Measurements from ENCODE around the gene DPY19L1. TPM values are rescaled to one million over a fixed set of nuclear protein-coding genes. Genes with fewer than 3 reads are reported as not detected.
"Not testable (repeated sequence)": the region's sequence is repeated elsewhere in the genome, so short reads cannot be mapped to it uniquely, and the experiment has no call there.

DPY19L1 gene
- total RNA-seq, 2 donors from 2014 or later = 13.9 to 32.5 TPM

DNA sequence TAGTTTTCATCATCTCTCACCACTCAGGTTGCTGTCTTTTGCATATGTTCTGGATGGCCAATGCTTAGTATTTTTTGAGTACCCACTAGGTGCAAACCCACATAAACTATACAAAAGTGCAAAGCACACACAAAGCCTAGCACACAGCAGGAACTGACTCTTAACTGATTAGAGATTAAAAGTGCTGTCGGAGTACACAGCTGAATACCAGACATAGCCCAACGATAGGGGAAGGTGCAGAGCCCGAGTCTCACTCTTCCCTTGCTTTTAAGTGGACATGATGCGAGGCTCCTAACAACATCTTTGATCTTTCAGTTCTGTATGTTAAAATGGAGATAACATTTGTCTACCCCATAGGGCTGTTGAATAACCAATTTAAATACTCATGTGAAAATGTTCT, 90.8 kb downstream of the DPY19L1 start:
- TF ChIP-seq, protein P1, sequence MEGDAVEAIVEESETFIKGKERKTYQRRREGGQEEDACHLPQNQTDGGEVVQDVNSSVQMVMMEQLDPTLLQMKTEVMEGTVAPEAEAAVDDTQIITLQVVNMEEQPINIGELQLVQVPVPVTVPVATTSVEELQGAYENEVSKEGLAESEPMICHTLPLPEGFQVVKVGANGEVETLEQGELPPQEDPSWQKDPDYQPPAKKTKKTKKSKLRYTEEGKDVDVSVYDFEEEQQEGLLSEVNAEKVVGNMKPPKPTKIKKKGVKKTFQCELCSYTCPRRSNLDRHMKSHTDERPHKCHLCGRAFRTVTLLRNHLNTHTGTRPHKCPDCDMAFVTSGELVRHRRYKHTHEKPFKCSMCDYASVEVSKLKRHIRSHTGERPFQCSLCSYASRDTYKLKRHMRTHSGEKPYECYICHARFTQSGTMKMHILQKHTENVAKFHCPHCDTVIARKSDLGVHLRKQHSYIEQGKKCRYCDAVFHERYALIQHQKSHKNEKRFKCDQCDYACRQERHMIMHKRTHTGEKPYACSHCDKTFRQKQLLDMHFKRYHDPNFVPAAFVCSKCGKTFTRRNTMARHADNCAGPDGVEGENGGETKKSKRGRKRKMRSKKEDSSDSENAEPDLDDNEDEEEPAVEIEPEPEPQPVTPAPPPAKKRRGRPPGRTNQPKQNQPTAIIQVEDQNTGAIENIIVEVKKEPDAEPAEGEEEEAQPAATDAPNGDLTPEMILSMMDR (IDR thresholded peaks at IDR 0.05) = no peak
- Histone ChIP-seq H3K4me3 (no peak overlapping the region), H3K27ac (no peak overlapping the region), H3K9me3 (no peaks in the 10 kb centered on the region), H3K27me3 (replicated peaks; ENCODE audit: insufficient read depth) (no peaks in the 10 kb centered on the region), H3K4me1 (ENCODE audit: control insufficient read depth in 1 of 2, low read depth in 2 of 2) (no peaks in the 10 kb centered on the region), H3K36me3 (no peaks in the 10 kb centered on the region)
- ATAC-seq (ENCODE audit: insufficient number of reproducible peaks, low FRiP score, low read depth) = no peak
- no peak for DNase-seq (ENCODE audit: low spot score)

DNA sequence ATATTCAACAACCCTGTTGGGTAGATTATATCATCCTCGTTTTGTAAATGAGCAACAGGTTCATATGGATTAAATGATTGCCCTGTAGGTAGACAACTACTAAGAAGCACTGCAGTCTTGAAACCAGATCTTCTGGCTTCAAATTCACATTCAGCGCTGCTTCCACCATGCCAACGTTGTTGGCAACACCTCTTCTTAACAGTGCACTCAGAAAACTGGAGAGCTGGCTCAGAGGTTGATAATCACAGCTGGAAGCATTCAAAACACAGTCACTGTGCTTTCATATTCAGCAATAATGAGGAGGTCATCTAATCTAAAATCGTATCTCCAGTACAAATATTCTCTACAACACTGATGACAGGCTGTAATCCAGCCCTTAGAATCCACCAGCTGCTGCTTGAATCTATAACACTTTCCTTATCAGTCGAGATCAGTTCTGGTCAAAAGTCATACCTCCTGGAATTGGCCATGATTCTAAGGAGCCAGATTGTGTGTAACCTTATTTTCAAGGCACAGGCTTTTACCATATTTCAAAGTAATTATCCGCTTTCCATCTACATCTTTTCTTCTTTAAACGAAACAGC, 91.3 kb downstream of the DPY19L1 start:
- H3K9me3 ChIP-seq; H3K4me3 ChIP-seq; ATAC-seq (ENCODE audit: insufficient number of reproducible peaks, low FRiP score, low read depth); H3K27me3 ChIP-seq (replicated peaks; ENCODE audit: insufficient read depth); H3K4me1 ChIP-seq (ENCODE audit: control insufficient read depth in 1 of 2, low read depth in 2 of 2); H3K27ac ChIP-seq; DNase-seq (ENCODE audit: low spot score); H3K36me3 ChIP-seq: not testable (repeated sequence)

DNA sequence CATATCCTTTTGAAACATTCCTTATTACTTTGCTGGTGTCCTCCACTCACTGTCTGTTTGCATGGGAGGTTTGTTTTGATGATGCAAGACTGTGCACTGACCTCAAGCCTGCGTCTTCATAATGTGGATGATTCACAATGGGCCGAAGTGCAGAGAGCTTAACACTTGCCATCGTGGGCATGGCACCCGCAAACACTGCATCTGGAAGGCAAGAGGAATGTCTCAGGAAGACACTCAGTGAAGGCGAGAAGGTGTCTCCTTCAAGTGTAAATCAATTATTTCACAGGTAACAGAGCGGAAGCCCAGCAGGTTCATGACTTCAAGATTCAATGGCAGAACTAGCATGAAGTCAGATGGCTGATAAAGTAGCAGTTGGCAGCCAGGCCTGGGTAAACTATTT, 98.1 kb downstream of the DPY19L1 start:
- Histone ChIP-seq H3K27me3 (replicated peaks; ENCODE audit: insufficient read depth) (no peaks in the 10 kb centered on the region), H3K9me3 (no peaks in the 10 kb centered on the region), H3K4me3 (no peak overlapping the region), H3K36me3 (peaks cover 5% of the 10 kb centered on the region), H3K4me1 (ENCODE audit: control insufficient read depth in 1 of 2, low read depth in 2 of 2) (no peaks in the 10 kb centered on the region), H3K27ac (no peak overlapping the region)
- ATAC-seq (ENCODE audit: insufficient number of reproducible peaks, low FRiP score, low read depth) (no peak), DNase-seq (ENCODE audit: low spot score) (no peak)
- TF ChIP-seq, protein P1 (IDR thresholded peaks at IDR 0.05) = no peak

DNA sequence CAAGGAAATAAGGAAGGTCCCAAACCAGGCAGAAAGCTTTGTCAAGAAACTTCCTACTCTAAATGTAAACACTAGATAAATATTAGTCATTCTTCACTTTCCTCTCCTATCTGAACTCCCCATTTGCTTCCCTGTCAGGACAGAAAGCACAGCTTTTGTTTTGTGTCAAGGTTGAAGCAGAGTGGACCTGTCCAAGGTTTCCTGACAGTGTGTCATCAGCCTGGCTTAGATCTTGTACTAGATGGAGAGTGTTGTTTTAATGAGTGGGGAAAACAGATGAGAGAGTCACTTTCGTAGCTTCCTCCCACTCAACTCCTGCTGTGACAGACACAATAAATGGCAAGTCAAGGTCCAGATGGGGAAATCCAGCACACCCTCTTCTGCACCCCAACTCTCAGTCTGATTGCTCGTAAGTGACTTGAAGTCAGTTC, 101.5 kb downstream of the DPY19L1 start:
- H3K27ac ChIP-seq; H3K4me3 ChIP-seq; H3K9me3 ChIP-seq; H3K4me1 ChIP-seq (ENCODE audit: control insufficient read depth in 1 of 2, low read depth in 2 of 2); ATAC-seq (ENCODE audit: insufficient number of reproducible peaks, low FRiP score, low read depth); DNase-seq (ENCODE audit: low spot score); H3K36me3 ChIP-seq; H3K27me3 ChIP-seq (replicated peaks; ENCODE audit: insufficient read depth): not testable (repeated sequence)

DNA sequence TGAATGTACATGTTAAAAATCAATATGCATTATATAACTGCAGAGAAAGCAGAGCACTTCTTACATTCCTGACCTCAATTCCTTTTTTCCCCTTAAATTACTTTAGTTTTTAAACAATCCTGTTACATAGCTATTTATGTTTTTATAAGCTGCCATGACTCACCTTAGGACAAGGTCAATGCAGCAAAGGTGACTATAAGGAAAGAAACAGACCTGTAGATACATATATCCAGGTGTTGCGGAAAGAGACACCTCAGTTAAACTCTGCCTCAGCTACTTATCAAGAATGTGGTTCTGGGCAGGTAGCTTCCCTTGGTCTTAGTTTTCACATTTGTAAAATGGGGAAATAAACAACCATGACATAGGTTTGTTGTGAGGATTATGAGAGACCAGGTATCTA, 105.5 kb downstream of the DPY19L1 start:
- no peaks in the 10 kb centered on the region for H3K9me3 ChIP-seq
- DNase-seq (ENCODE audit: low spot score) (no peak), ATAC-seq (ENCODE audit: insufficient number of reproducible peaks, low FRiP score, low read depth) (no peak)
- no peak overlapping the region for H3K4me3 ChIP-seq
- H3K4me1 ChIP-seq (ENCODE audit: control insufficient read depth in 1 of 2, low read depth in 2 of 2) = no peaks in the 10 kb centered on the region
- TF ChIP-seq, protein P1 (IDR thresholded peaks at IDR 0.05) = no peak
- no peaks in the 10 kb centered on the region for H3K36me3 ChIP-seq
- no peaks in the 10 kb centered on the region for H3K27me3 ChIP-seq (replicated peaks; ENCODE audit: insufficient read depth)
- no peak overlapping the region for H3K27ac ChIP-seq

DNA sequence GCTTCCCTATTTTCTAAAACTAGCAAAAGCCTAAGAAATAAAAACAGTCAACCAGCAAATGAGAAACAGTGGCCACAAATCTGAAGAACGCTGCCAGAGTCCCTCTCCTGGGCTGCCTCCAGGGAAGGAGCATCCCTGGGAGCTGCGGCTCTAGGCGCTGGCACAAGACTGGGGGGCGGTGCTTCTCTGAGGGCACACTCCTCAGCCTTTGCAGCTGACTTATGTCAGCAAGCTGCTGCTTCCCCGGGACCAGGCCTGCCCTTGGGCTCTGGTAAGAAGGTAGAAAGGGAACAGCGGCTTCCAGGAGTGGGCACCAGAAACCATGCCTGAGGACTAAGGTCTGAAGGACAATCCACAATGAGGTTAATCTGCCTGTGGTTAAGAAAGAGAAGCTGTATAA, 107.5 kb downstream of the DPY19L1 start:
- H3K27ac ChIP-seq; H3K4me3 ChIP-seq; H3K36me3 ChIP-seq; H3K4me1 ChIP-seq (ENCODE audit: control insufficient read depth in 1 of 2, low read depth in 2 of 2); H3K9me3 ChIP-seq; H3K27me3 ChIP-seq (replicated peaks; ENCODE audit: insufficient read depth); DNase-seq (ENCODE audit: low spot score); ATAC-seq (ENCODE audit: insufficient number of reproducible peaks, low FRiP score, low read depth): not testable (repeated sequence)

DNA sequence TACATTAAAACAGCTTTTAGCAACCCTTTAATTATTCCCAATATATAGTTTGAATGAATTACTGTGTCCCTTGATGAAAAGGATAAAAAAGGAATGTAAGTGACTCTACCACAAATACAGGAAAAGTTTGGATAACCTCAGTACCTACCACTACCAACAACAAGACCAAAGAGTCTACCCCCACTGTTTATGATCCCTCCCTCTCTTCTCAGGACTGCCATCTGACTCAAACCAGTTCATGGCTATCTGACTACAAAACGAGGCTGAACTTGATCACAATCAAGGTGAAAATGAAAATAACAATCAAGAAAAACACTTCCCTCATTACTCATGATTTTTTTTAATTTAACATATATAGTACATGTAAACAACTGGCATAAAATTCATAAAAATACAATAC, 108.7 kb downstream of the DPY19L1 start:
- no peaks in the 10 kb centered on the region for H3K27me3 ChIP-seq (replicated peaks; ENCODE audit: insufficient read depth)
- no peaks in the 10 kb centered on the region for H3K36me3 ChIP-seq
- no peak overlapping the region for H3K4me3 ChIP-seq
- ATAC-seq (ENCODE audit: insufficient number of reproducible peaks, low FRiP score, low read depth) = no peak
- no peak for DNase-seq (ENCODE audit: low spot score)
- H3K9me3 ChIP-seq = peaks cover 4% of the 10 kb centered on the region
- no peaks in the 10 kb centered on the region for H3K4me1 ChIP-seq (ENCODE audit: control insufficient read depth in 1 of 2, low read depth in 2 of 2)
- TF ChIP-seq, protein P1 (IDR thresholded peaks at IDR 0.05) = no peak
- no peak overlapping the region for H3K27ac ChIP-seq

Data from thoracic aorta (tissue), 2 donors.